GM12878 (cell line): ENCODE results near the gene GAS2. TPM values are rescaled to one million over a fixed set of nuclear protein-coding genes. Genes with fewer than 3 reads are reported as not detected.

Source experiments
- ATAC-seq: fragments of 200-7000 bp; cut with Tn5 transposase; 3 replicates; pipeline ENCODE4 v1.9.1; 2020; ENCODE audit warnings: mild to moderate bottlenecking, moderate library complexity
- BruUV-seq: library from RNA; stranded (reverse); fragments of 400-500 nt; replicated peaks from 2 replicates; lab custom pipeline; 2021; lab: Mats Ljungman, UMichigan
- CTCF ChIA-PET: fragments of 300-600 bp; sonication (Branson Sonifier 250); formaldehyde crosslinking; extraction: SDS; loops from one replicate; lab custom pipeline; 2021; ENCODE audit warnings: inconsistent platforms; lab: Yijun Ruan, JAX
- POLR2A ChIA-PET: fragments of 350-600 bp; formaldehyde crosslinking; extraction: SDS; loops from one replicate; lab custom pipeline; 2021; ENCODE audit warnings: inconsistent platforms; lab: Charles Lee
- RAD21 ChIA-PET: fragments of 300-600 bp; sonication (Branson Sonifier 250); formaldehyde crosslinking; loops from one replicate; lab custom pipeline; 2023; ENCODE audit warnings: antibody characterized with exemption; ENCODE audit not compliant: unreplicated experiment; lab: Charles Lee
- SMC1A ChIA-PET: fragments of 300-600 bp; sonication (Branson Sonifier 250); formaldehyde crosslinking; loops from one replicate; lab custom pipeline; 2023; ENCODE audit not compliant: unreplicated experiment, uncharacterized antibody; lab: Charles Lee
- DNase-seq: peaks from one replicate; pipeline ENCODE4 v3.0.0-alpha.2; 2011; ENCODE audit warnings: low read depth, low spot score
- FAIRE-seq: peaks from 3 replicates; lab custom pipeline; 2011; peaks lifted over from hg19 to GRCh38; lab: Jason Lieb, UNC
- H2AFZ ChIP-seq: 2 replicates; pipeline ENCODE4 v1.6.0; 2011; ENCODE audit warnings: low read depth, low read length, control low read depth; ENCODE audit not compliant: control insufficient read depth
- H3K27ac ChIP-seq: 2 replicates; pipeline ENCODE4 v1.5.1; 2011; ENCODE audit warnings: control low read depth; ENCODE audit not compliant: control insufficient read depth, insufficient read depth
- H3K27me3 ChIP-seq, 2 experiments: replicated peaks in 1 of 2; 2 replicates each; pipeline versions ENCODE4 v1.6.0 to v1.6.1; 2011; ENCODE audit warnings: low read length in 1 of 2; ENCODE audit not compliant: control insufficient read depth in 2 of 2, insufficient read depth in 2 of 2
- H3K36me3 ChIP-seq, 2 experiments: 2 replicates each; pipeline ENCODE4 v1.5.1; 2011; ENCODE audit warnings: low read length in 1 of 2; ENCODE audit not compliant: control insufficient read depth in 2 of 2, insufficient read depth in 2 of 2
- H3K4me1 ChIP-seq: 2 replicates; pipeline ENCODE4 v1.6.1; 2011; ENCODE audit warnings: mild to moderate bottlenecking, low read length, moderate library complexity, mixed read lengths; ENCODE audit not compliant: control insufficient read depth, insufficient read depth
- H3K4me2 ChIP-seq: 2 replicates; pipeline ENCODE4 v1.6.0; 2011; ENCODE audit warnings: control low read depth; ENCODE audit not compliant: control insufficient read depth, insufficient read depth
- H3K4me3 ChIP-seq: fragments of 200-600 bp; sonication (generic); 2 replicates; pipeline ENCODE4 v1.5.1; 2016
- H3K79me2 ChIP-seq: 2 replicates; pipeline ENCODE4 v1.6.0; 2011; ENCODE audit warnings: low read length; ENCODE audit not compliant: control insufficient read depth, insufficient read depth
- H3K9ac ChIP-seq: 2 replicates; pipeline ENCODE4 v1.8.0; 2011; ENCODE audit warnings: low read length, control low read depth, mixed read lengths; ENCODE audit not compliant: control insufficient read depth, insufficient read depth
- H3K9me3 ChIP-seq: replicated peaks from 3 replicates; pipeline ENCODE4 v1.5.1; 2011; ENCODE audit warnings: mild to moderate bottlenecking, low read length; ENCODE audit not compliant: control insufficient read depth, insufficient read depth
- H4K20me1 ChIP-seq: 2 replicates; pipeline ENCODE4 v1.6.0; 2011; ENCODE audit not compliant: control insufficient read depth, insufficient read depth
- ATF7 ChIP-seq: fragments of 450-650 bp; IDR thresholded peaks from 2 replicates; pipeline ENCODE4 v1.6.1; 2016; ENCODE audit warnings: low read depth, mild to moderate bottlenecking
- BACH1 ChIP-seq: fragments of 450-650 bp; IDR thresholded peaks from 2 replicates; pipeline ENCODE4 v1.6.1; 2017; ENCODE audit warnings: mild to moderate bottlenecking, borderline replicate concordance
- EED ChIP-seq: sonication (generic); IDR thresholded peaks from 2 replicates; pipeline ENCODE4 v1.6.1; 2016; ENCODE audit warnings: antibody characterized with exemption, low read depth
- FOXM1 ChIP-seq: IDR thresholded peaks from 2 replicates; pipeline ENCODE4 v1.6.1; 2012; ENCODE audit warnings: low read depth, mild to moderate bottlenecking, inconsistent platforms, low read length, moderate library complexity
- HCFC1 ChIP-seq: fragments of 150-350 bp; IDR thresholded peaks from 2 replicates; pipeline ENCODE4 v1.6.1; 2014; ENCODE audit warnings: low read length
- IKZF2 ChIP-seq, 2 experiments: fragments of 450-650 bp; IDR thresholded peaks; 2 replicates each; pipeline ENCODE4 v1.6.1; 2017; ENCODE audit warnings: mild to moderate bottlenecking in 2 of 2, moderate library complexity in 2 of 2
- JUNB ChIP-seq: IDR thresholded peaks from 2 replicates; pipeline ENCODE4 v1.6.1; 2016; ENCODE audit warnings: antibody characterized with exemption, mild to moderate bottlenecking
- MTA3 ChIP-seq: IDR thresholded peaks from 2 replicates; pipeline ENCODE4 v1.6.1; 2012; ENCODE audit warnings: low read length, inconsistent platforms, borderline replicate concordance
- MYB ChIP-seq: fragments of 150-350 bp; IDR thresholded peaks from 2 replicates; pipeline ENCODE4 v1.6.1; 2014; ENCODE audit warnings: mild to moderate bottlenecking, low read depth, low read length, borderline replicate concordance
- RAD21 ChIP-seq: IDR thresholded peaks from 2 replicates; pipeline ENCODE4 v1.6.1; 2011; ENCODE audit warnings: mild to moderate bottlenecking, low read depth, low read length, moderate library complexity; ENCODE audit not compliant: insufficient read depth
- SMC3 ChIP-seq: IDR thresholded peaks from 2 replicates; pipeline ENCODE4 v1.6.1; 2011; ENCODE audit warnings: low read length, improper control_type of control experiment, borderline replicate concordance
- STAT1 ChIP-seq: fragments of 450-650 bp; conservative IDR thresholded peaks from 2 replicates; pipeline ENCODE4 v1.6.1; 2014; ENCODE audit warnings: antibody characterized with exemption, mild to moderate bottlenecking
- SUPT20H ChIP-seq: IDR thresholded peaks from 2 replicates; pipeline ENCODE4 v1.6.1; 2011; ENCODE audit warnings: low read depth, mild to moderate bottlenecking, low read length, moderate library complexity, borderline replicate concordance; ENCODE audit not compliant: control insufficient read depth
- WGBS: methylation state at CpG from one replicate; pipeline ENCODE4 v1.1.6; 2016; ENCODE audit warnings: low lambda C conversion rate; ENCODE audit not compliant: insufficient replicate concordance, insufficient coverage; ENCODE audit errors: missing lambda C conversion rate; 5-methylcytosine and 5-hydroxymethylcytosine counted together
- in situ Hi-C: fragments of 300-500 bp; cut with MboI; formaldehyde crosslinking; loops from 9 replicates; pipeline ENCODE4 v1.14.3; 2018; ENCODE audit warnings: mixed read lengths
- intact Hi-C: fragments of 100-400 bp; cut with micrococcal nuclease; formaldehyde crosslinking; loops from one replicate; pipeline ENCODE4 v1.14.2; 2022; ENCODE audit not compliant: unreplicated experiment
- polyA plus RNA-seq, 11 experiments: library from polyadenylated mRNA; depleted of rRNA in 4 of 11; unstranded in 6 of 11; stranded (reverse) in 5 of 11; fragments of >200 nt; fragmentation: Nextera tagmentation in 4 of 11; fragmentation: Illumina TruSeq in 1 of 11; extraction: Ambion mirVana in 4 of 11; extraction: Trizol in 1 of 11; gene quantifications; 1 replicate in 1 of 11; 2 replicates in 10 of 11; pipeline versions ENCODE4 v1.2.1 to v1.2.3, GENCODE V29; 2011 to 2016; ENCODE audit warnings: inconsistent platforms in 2 of 11, missing spikeins in 2 of 11, low read depth in 1 of 11
- total RNA-seq, 4 experiments: library from RNA; depleted of rRNA in 3 of 4; stranded (reverse); fragments of >200 nt in 3 of 4; fragmentation: Illumina TruSeq in 1 of 4; extraction: Trizol in 1 of 4; gene quantifications; 2 replicates each; pipeline versions ENCODE4 v1.2.1 to v1.2.3, GENCODE V29; 2013 to 2021
- TF ChIP-seq, protein P1 (sequence below): fragments of 450-650 bp; IDR thresholded peaks from 2 replicates; pipeline ENCODE4 v1.6.1; 2016; ENCODE audit warnings: mild to moderate bottlenecking
- TF ChIP-seq, protein P2 (sequence below): fragments of 450-650 bp; IDR thresholded peaks from 2 replicates; pipeline ENCODE4 v1.6.1; 2017; ENCODE audit warnings: mild to moderate bottlenecking, low read depth, inconsistent platforms; ENCODE audit not compliant: poor library complexity, severe bottlenecking
- TF ChIP-seq, protein P3 (sequence below): fragments of 450-650 bp; IDR thresholded peaks from 2 replicates; pipeline ENCODE4 v1.6.1; 2018; ENCODE audit warnings: mild to moderate bottlenecking, low read depth, moderate library complexity; ENCODE audit not compliant: partially characterized antibody

The GAS2 gene
- total and polyA plus RNA-seq, 10 of the 15 experiments (the other 5 are each of a cell fraction or from before 2014, with no cell fraction given) = 16.4 to 81.4 (median 26.2) TPM

DNA sequence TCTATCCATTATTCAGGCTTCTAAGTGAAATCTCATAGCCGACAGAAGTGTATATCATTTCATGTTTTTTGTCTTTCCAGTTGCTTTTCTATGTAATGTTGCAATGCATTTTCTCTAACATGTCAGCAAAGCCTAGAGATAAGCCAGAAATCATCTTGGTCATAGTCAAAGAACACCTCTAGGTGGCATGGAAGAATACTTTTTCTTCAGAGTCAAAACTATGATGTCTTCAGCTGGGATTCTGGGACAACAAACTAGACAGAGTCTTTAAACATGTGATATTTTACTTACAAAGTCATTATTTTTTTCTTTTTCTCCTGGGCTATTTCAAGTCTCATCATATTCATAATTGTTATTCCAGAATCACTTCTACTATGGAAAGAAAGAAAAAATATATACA, 4.4 kb downstream of the GAS2 start:
- 0% methylated on average over 1 of the region's 1 CpG for WGBS
- ChIA-PET POLR2A (interaction anchor here (0.9 to 2.1 kb wide), 11 partner anchors 9 to 158 kb away, joined by 3 to 8 read pairs (median 6); no protein-coding TSS in a partner anchor), SMC1A (interaction anchor here (0.6 to 5.6 kb wide), 32 partner anchors 9 to 442 kb away, joined by 3 to 251 read pairs (median 5); partner anchors contain the start of gene SVIP), CTCF (interaction anchor here (0.6 to 5.6 kb wide), 31 partner anchors 9 to 1474 kb away, joined by 3 to 135 read pairs (median 5); partner anchors contain the start of genes FANCF and SVIP), RAD21 (interaction anchor here (0.7 to 5.6 kb wide), 29 partner anchors 10 to 469 kb away, joined by 3 to 110 read pairs (median 6); partner anchors contain the start of gene SVIP)
- Histone ChIP-seq H3K4me1 (no peaks in the 10 kb centered on the region), H3K4me3 (no peak overlapping the region), H3K9me3 (no peaks in the 10 kb centered on the region), H4K20me1 (no peaks in the 10 kb centered on the region), H3K27ac (no peak overlapping the region), H3K9ac (no peak overlapping the region), H3K27me3 (no peaks in the 10 kb centered on the region), H2AFZ (no peak overlapping the region), H3K4me2 (no peak overlapping the region), H3K36me3 (no peaks in the 10 kb centered on the region), H3K79me2 (peaks cover 2% of the 10 kb centered on the region)
- intact Hi-C loops (loop anchor here (1.0 kb wide), 2 partner anchors 59 to 116 kb away; no protein-coding TSS in a partner anchor), in situ Hi-C loops (loop anchor here (10.0 kb wide), 1 partner anchor 114 kb away; no protein-coding TSS in a partner anchor)
- BruUV-seq = no TSS peak
- FAIRE-seq (no peak), DNase-seq (no peak), ATAC-seq (peak; percentile 51)
- TF ChIP-seq SUPT20H (no peak), STAT1 (no peak), IKZF2 (IDR thresholded peaks at IDR 0.05) (peak in 1 of 2 experiments; percentile 18; a peak in 2 of 4 replicates), BACH1 (no peak), MTA3 (no peak), EED (no peak), ATF7 (peak; percentile 84), SMC3 (peak; percentile 54; the same call in 1 of the 2 replicates), JUNB (no peak), MYB (no peak), RAD21 (peak; percentile 73), FOXM1 (peak; percentile 6; the same call in 1 of the 2 replicates), HCFC1 (no peak)
- TF ChIP-seq, protein P1, sequence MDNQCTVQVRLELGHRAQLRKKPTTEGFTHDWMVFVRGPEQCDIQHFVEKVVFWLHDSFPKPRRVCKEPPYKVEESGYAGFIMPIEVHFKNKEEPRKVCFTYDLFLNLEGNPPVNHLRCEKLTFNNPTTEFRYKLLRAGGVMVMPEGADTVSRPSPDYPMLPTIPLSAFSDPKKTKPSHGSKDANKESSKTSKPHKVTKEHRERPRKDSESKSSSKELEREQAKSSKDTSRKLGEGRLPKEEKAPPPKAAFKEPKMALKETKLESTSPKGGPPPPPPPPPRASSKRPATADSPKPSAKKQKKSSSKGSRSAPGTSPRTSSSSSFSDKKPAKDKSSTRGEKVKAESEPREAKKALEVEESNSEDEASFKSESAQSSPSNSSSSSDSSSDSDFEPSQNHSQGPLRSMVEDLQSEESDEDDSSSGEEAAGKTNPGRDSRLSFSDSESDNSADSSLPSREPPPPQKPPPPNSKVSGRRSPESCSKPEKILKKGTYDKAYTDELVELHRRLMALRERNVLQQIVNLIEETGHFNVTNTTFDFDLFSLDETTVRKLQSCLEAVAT = peak; percentile 39; the same call in 1 of the 2 replicates
- TF ChIP-seq, protein P2, sequence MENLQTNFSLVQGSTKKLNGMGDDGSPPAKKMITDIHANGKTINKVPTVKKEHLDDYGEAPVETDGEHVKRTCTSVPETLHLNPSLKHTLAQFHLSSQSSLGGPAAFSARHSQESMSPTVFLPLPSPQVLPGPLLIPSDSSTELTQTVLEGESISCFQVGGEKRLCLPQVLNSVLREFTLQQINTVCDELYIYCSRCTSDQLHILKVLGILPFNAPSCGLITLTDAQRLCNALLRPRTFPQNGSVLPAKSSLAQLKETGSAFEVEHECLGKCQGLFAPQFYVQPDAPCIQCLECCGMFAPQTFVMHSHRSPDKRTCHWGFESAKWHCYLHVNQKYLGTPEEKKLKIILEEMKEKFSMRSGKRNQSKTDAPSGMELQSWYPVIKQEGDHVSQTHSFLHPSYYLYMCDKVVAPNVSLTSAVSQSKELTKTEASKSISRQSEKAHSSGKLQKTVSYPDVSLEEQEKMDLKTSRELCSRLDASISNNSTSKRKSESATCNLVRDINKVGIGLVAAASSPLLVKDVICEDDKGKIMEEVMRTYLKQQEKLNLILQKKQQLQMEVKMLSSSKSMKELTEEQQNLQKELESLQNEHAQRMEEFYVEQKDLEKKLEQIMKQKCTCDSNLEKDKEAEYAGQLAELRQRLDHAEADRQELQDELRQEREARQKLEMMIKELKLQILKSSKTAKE = no peak
- TF ChIP-seq, protein P3, sequence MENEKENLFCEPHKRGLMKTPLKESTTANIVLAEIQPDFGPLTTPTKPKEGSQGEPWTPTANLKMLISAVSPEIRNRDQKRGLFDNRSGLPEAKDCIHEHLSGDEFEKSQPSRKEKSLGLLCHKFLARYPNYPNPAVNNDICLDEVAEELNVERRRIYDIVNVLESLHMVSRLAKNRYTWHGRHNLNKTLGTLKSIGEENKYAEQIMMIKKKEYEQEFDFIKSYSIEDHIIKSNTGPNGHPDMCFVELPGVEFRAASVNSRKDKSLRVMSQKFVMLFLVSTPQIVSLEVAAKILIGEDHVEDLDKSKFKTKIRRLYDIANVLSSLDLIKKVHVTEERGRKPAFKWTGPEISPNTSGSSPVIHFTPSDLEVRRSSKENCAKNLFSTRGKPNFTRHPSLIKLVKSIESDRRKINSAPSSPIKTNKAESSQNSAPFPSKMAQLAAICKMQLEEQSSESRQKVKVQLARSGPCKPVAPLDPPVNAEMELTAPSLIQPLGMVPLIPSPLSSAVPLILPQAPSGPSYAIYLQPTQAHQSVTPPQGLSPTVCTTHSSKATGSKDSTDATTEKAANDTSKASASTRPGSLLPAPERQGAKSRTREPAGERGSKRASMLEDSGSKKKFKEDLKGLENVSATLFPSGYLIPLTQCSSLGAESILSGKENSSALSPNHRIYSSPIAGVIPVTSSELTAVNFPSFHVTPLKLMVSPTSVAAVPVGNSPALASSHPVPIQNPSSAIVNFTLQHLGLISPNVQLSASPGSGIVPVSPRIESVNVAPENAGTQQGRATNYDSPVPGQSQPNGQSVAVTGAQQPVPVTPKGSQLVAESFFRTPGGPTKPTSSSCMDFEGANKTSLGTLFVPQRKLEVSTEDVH = peak; percentile 40
